HepG2 (cell line): ENCODE results near the gene TMED9. TPM values are rescaled to one million over a fixed set of nuclear protein-coding genes. Genes with fewer than 3 reads are reported as not detected.

Source experiments
- AGO2 ChIP-seq: fragments of 200-400 bp; formaldehyde crosslinking; optimal IDR thresholded peaks from 2 replicates; pipeline ENCODE3; 2017; ENCODE audit warnings: mild to moderate bottlenecking, low read depth, low read length, moderate library complexity
- CBX5 ChIP-seq: sonication (generic); formaldehyde crosslinking; IDR thresholded peaks from 2 replicates; pipeline ENCODE4 v1.4.0; 2020; ENCODE audit warnings: missing genetic modification reagents, borderline replicate concordance
- CEBPB ChIP-seq: IDR thresholded peaks from 2 replicates; pipeline ENCODE4 v1.6.1; 2011; ENCODE audit warnings: low read depth, low read length, improper control_type of control experiment, borderline replicate concordance
- ELF1 ChIP-seq: sonication (generic); formaldehyde crosslinking; IDR thresholded peaks from 2 replicates; pipeline ENCODE4 v1.4.0; 2020; ENCODE audit warnings: missing genetic modification reagents
- FOXP1 ChIP-seq, 2 experiments: fragments of 450-650 bp in 1 of 2; IDR thresholded peaks; 2 replicates each; pipeline ENCODE4 v1.6.1; 2017 to 2018; ENCODE audit warnings: antibody characterized with exemption in 1 of 2
- HNF1B ChIP-seq: sonication (generic); formaldehyde crosslinking; IDR thresholded peaks from 2 replicates; pipeline ENCODE4 v1.5.1; 2020; ENCODE audit warnings: mild to moderate bottlenecking, moderate library complexity, missing genetic modification reagents
- JARID2 ChIP-seq: sonication (generic); formaldehyde crosslinking; IDR thresholded peaks from 2 replicates; pipeline ENCODE4 v1.8.1; 2023; ENCODE audit warnings: missing genetic modification reagents, inconsistent platforms; ENCODE audit not compliant: insufficient replicate concordance
- KDM2A ChIP-seq: sonication (generic); formaldehyde crosslinking; IDR thresholded peaks from 2 replicates; pipeline ENCODE4 v1.4.0; 2020; ENCODE audit warnings: low read depth, missing genetic modification reagents, borderline replicate concordance
- MAFG ChIP-seq: sonication (generic); formaldehyde crosslinking; IDR thresholded peaks from 2 replicates; pipeline ENCODE4 v1.5.1; 2020; ENCODE audit warnings: mild to moderate bottlenecking, missing genetic modification reagents
- PAXIP1 ChIP-seq: sonication (generic); formaldehyde crosslinking; conservative IDR thresholded peaks from 2 replicates; pipeline ENCODE4 v1.4.0; 2020; ENCODE audit warnings: mild to moderate bottlenecking, missing genetic modification reagents, moderate library complexity
- SALL1 ChIP-seq: sonication (generic); formaldehyde crosslinking; IDR thresholded peaks from 2 replicates; pipeline ENCODE4 v1.8.0; 2022; ENCODE audit warnings: mild to moderate bottlenecking, missing genetic modification reagents
- SP140L ChIP-seq: sonication (generic); formaldehyde crosslinking; IDR thresholded peaks from 2 replicates; pipeline ENCODE4 v1.4.0; 2020; ENCODE audit warnings: missing genetic modification reagents, borderline replicate concordance
- SPEN ChIP-seq: sonication (generic); formaldehyde crosslinking; IDR thresholded peaks from 2 replicates; pipeline ENCODE4 v1.5.1; 2020; ENCODE audit warnings: low read depth, mild to moderate bottlenecking, missing genetic modification reagents
- ZBTB44 ChIP-seq: sonication (generic); formaldehyde crosslinking; IDR thresholded peaks from 2 replicates; pipeline ENCODE4 v1.4.0; 2020; ENCODE audit warnings: missing genetic modification reagents
- ZGPAT ChIP-seq: IDR thresholded peaks from 2 replicates; pipeline ENCODE4 v1.6.1; 2016; ENCODE audit warnings: mild to moderate bottlenecking
- ZNF317 ChIP-seq: sonication (generic); formaldehyde crosslinking; IDR thresholded peaks from 2 replicates; pipeline ENCODE4 v1.5.0; 2020; ENCODE audit warnings: mild to moderate bottlenecking, missing genetic modification reagents
- ZNF34 ChIP-seq: sonication (generic); formaldehyde crosslinking; IDR thresholded peaks from 2 replicates; pipeline ENCODE4 v1.4.0; 2020; ENCODE audit warnings: mild to moderate bottlenecking, missing genetic modification reagents, borderline replicate concordance
- ZNF558 ChIP-seq: sonication (generic); formaldehyde crosslinking; IDR thresholded peaks from 2 replicates; pipeline ENCODE4 v1.9.0; 2022; ENCODE audit warnings: mild to moderate bottlenecking, missing genetic modification reagents, borderline replicate concordance
- ZNF670 ChIP-seq: sonication (generic); formaldehyde crosslinking; IDR thresholded peaks from 2 replicates; pipeline ENCODE4 v1.8.0; 2022; ENCODE audit warnings: mild to moderate bottlenecking, missing genetic modification reagents, borderline replicate concordance
- ZNF777 ChIP-seq: sonication (generic); formaldehyde crosslinking; IDR thresholded peaks from 2 replicates; pipeline ENCODE4 v1.4.0; 2020; ENCODE audit warnings: missing genetic modification reagents
- ZSCAN9 ChIP-seq: IDR thresholded peaks from 2 replicates; pipeline ENCODE4 v1.6.1; 2016; ENCODE audit warnings: borderline replicate concordance
- polyA plus RNA-seq, 8 experiments: library from polyadenylated mRNA; depleted of rRNA in 3 of 8; stranded (reverse) in 7 of 8; unstranded in 1 of 8; fragments of >200 nt; fragmentation: Illumina TruSeq in 4 of 8; extraction: Trizol in 4 of 8; gene quantifications; 2 replicates each; pipeline versions ENCODE4 v1.2.1 to v1.2.3, GENCODE V29; 2011 to 2016; ENCODE audit warnings: low read depth in 4 of 8, missing spikeins in 1 of 8, mixed read lengths in 1 of 8; ENCODE audit not compliant: insufficient read depth in 1 of 8
- total RNA-seq, 5 experiments: library from RNA; depleted of rRNA; stranded (reverse); fragments of >200 nt; fragmentation: Illumina TruSeq; extraction: Trizol; gene quantifications; 2 replicates each; pipeline ENCODE4 v1.2.3, GENCODE V29; 2016; ENCODE audit warnings: low read depth in 1 of 5

Gene TMED9
- total and polyA plus RNA-seq, 2 of the 13 experiments (the other 11 are each of a cell fraction or from before 2014, with no cell fraction given) = 161 to 350 TPM

GRCh38 chr5:177599731-177600507 is 7.9 kb downstream of the TMED9 start, which contains the start of gene B4GALT7 (continued):
- TF ChIP-seq SP140L (CRISPR knock-in tag) = no peak
- TF ChIP-seq SPEN = peak; percentile 92
- TF ChIP-seq ZBTB44 (CRISPR knock-in tag) = no peak; the same call in 1 of the 2 replicates
- no peak for TF ChIP-seq ZSCAN9
- TF ChIP-seq FOXP1 (IDR thresholded peaks at IDR 0.05) = no peak
- no peak for TF ChIP-seq FOXP1 (CRISPR knock-in tag; IDR thresholded peaks at IDR 0.05)
- peak; percentile 77; the same call in 1 of the 2 replicates for TF ChIP-seq ZNF558 (CRISPR knock-in tag)
- no peak for TF ChIP-seq ZNF34
- TF ChIP-seq CEBPB = no peak
- peak; percentile 63; the same call in 1 of the 2 replicates for TF ChIP-seq CBX5 (CRISPR knock-in tag)
- TF ChIP-seq HNF1B = 0 out of 2 replicates have a peak, but pooled peaks have one; percentile 19
- TF ChIP-seq KDM2A (CRISPR knock-in tag) = peak; percentile 83
- TF ChIP-seq ZNF777 = peak; percentile 70; the same call in 1 of the 2 replicates
- peak; percentile 52 for TF ChIP-seq AGO2
- no peak for TF ChIP-seq ZNF317 (CRISPR knock-in tag)
- TF ChIP-seq SALL1 (CRISPR knock-in tag) = no peak; the same call in none of the 2 replicates
- no peak for TF ChIP-seq ZNF670 (CRISPR knock-in tag)
- TF ChIP-seq PAXIP1 = no peak; the same call in 1 of the 2 replicates
- no peak for TF ChIP-seq MAFG (CRISPR knock-in tag)
- no peak for TF ChIP-seq ELF1 (CRISPR knock-in tag)
- TF ChIP-seq JARID2 (CRISPR knock-in tag) = no peak
- TF ChIP-seq ZGPAT = peak; percentile 74; the same call in 1 of the 2 replicates
